ENCODE data around the gene FBXL7.

The FBXL7 gene

GRCh38 chr5:15638296-15638695, 138.3 kb downstream of the FBXL7 start:
- no peak for ATAC-seq
- TF ChIP-seq TOX (CRISPR knock-in tag; IDR thresholded peaks at IDR 0.05; ENCODE audit: borderline replicate concordance) (no peak), ZNF565 (CRISPR knock-in tag; conservative IDR thresholded peaks at IDR 0.05; ENCODE audit: low read depth) (no peak), ZFP3 (CRISPR knock-in tag; IDR thresholded peaks at IDR 0.05) (no peak), ZC3H10 (CRISPR knock-in tag; IDR thresholded peaks at IDR 0.05) (no peak), POU6F1 (CRISPR knock-in tag; IDR thresholded peaks at IDR 0.05; ENCODE audit: borderline replicate concordance, low read depth) (no peak), ZNF8 (CRISPR knock-in tag; IDR thresholded peaks at IDR 0.05) (no peak), RARB (CRISPR knock-in tag; IDR thresholded peaks at IDR 0.05) (no peak), PATZ1 (CRISPR knock-in tag; IDR thresholded peaks at IDR 0.05; ENCODE audit: borderline replicate concordance) (no peak), ARNTL (CRISPR knock-in tag; IDR thresholded peaks at IDR 0.05; ENCODE audit: borderline replicate concordance, low read depth) (no peak), CSDC2 (CRISPR knock-in tag; IDR thresholded peaks at IDR 0.05) (no peak), TSHZ2 (CRISPR knock-in tag; IDR thresholded peaks at IDR 0.05) (no peak), TCF4 (CRISPR knock-in tag; IDR thresholded peaks at IDR 0.05; ENCODE audit: borderline replicate concordance) (no peak), OSR1 (CRISPR knock-in tag; IDR thresholded peaks at IDR 0.05) (no peak), PPARA (CRISPR knock-in tag; IDR thresholded peaks at IDR 0.05; ENCODE audit: borderline replicate concordance) (no peak)
- TF ChIP-seq, protein P1, sequence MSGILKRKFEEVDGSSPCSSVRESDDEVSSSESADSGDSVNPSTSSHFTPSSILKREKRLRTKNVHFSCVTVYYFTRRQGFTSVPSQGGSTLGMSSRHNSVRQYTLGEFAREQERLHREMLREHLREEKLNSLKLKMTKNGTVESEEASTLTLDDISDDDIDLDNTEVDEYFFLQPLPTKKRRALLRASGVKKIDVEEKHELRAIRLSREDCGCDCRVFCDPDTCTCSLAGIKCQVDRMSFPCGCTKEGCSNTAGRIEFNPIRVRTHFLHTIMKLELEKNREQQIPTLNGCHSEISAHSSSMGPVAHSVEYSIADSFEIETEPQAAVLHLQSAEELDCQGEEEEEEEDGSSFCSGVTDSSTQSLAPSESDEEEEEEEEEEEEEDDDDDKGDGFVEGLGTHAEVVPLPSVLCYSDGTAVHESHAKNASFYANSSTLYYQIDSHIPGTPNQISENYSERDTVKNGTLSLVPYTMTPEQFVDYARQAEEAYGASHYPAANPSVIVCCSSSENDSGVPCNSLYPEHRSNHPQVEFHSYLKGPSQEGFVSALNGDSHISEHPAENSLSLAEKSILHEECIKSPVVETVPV (CRISPR knock-in tag; IDR thresholded peaks at IDR 0.05) = no peak

- ATAC-seq = no peak
- no peak for TF ChIP-seq ZNF565 (CRISPR knock-in tag; conservative IDR thresholded peaks at IDR 0.05; ENCODE audit: low read depth)
- no peak for TF ChIP-seq ZFP30 (CRISPR knock-in tag; IDR thresholded peaks at IDR 0.05)
- TF ChIP-seq ARNTL (CRISPR knock-in tag; IDR thresholded peaks at IDR 0.05; ENCODE audit: borderline replicate concordance, low read depth) = no peak
- TF ChIP-seq TCF4 (CRISPR knock-in tag; IDR thresholded peaks at IDR 0.05; ENCODE audit: borderline replicate concordance) = no peak
- no peak for TF ChIP-seq POU6F1 (CRISPR knock-in tag; IDR thresholded peaks at IDR 0.05; ENCODE audit: borderline replicate concordance, low read depth)
- no peak for TF ChIP-seq TOX (CRISPR knock-in tag; IDR thresholded peaks at IDR 0.05; ENCODE audit: borderline replicate concordance)
- TF ChIP-seq ZC3H10 (CRISPR knock-in tag; IDR thresholded peaks at IDR 0.05) = no peak
- no peak for TF ChIP-seq BACH2 (CRISPR knock-in tag; IDR thresholded peaks at IDR 0.05; ENCODE audit: borderline replicate concordance)
- TF ChIP-seq TSHZ2 (CRISPR knock-in tag; IDR thresholded peaks at IDR 0.05) = no peak
These were observed 139.3 kb downstream of the FBXL7 start for GRCh38 chr5:15639288-15639687.
